HG02870 (cell line): ENCODE data around the gene PSMB4.
"Not testable (repeated sequence)": the region's sequence is repeated elsewhere in the genome, so short reads cannot be mapped to it uniquely, and the experiment has no call there.

ENCODE experiments used
- ATAC-seq: cut with Tn5 transposase; IDR thresholded peaks from one replicate; pipeline ENCODE4 v1.9.1; 2021; ENCODE audit warnings: mild to moderate bottlenecking, moderate library complexity; ENCODE audit not compliant: unreplicated experiment

PSMB4 gene

DNA sequence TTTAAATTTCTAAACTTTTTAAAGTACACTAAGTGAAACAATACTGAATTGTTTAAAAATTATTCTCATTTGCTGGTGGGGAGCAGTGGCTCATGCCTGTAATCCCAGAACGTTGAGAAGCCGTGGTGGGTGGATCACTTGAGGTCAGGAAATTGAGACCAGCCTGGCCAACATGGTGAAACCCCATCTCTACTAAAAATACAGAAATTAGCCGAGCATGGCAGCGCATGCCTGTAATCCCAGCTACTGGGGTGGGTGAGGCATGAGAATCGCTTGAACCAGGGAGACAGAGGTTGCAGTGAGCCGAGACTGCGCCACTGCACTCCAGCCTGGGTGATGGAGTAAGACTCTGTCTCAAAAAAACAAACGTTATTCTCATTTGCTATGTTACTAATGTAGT, 38.0 kb downstream of the PSMB4 start:
- not testable (repeated sequence) for ATAC-seq

DNA sequence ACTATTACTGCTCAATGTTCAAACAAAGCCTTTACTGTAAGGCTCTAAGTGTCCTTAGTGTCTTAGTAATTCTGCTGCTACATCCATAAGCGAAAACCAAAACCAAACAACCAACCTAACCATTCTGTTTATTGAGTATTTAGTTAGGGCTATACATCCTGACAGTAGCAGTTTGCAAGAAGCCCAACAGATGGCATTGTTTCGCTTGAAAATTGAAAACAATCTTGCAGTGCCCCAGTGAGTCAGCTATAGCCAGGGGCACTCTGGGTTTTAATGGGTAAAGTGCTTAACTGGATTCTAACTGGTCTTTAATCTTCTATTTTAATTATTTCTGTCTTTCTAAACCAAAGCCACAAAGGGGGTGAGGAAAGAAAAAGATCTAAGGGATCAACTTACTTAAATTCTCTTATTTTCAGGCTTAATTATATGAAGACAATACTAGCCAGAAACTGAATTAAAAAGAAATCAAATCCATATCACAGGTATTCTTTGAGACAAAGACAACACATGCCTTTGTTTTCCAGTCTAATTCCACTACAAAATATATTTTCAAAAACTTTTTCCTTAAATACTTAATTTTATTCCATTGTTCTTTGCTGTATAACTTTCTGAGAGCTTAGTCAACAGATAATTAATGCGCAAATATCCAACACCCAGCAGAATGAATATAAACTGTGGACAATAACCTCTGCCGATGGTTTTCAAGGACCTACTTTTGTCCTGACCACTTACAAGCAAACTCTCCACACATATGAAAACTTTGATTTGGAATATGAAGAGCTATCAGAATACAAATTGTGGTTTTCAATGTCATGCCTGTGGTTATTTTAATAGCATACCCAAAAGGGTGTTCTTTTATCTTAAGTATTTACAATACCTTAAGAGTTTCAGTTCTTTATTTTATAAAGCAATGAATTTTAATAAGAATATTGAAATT, 44.7 kb downstream of the PSMB4 start:
- peak; percentile 55 for ATAC-seq

GRCh38 chr1:151444783-151445177, 45.4 kb downstream of the PSMB4 start:
- ATAC-seq: no peak

DNA sequence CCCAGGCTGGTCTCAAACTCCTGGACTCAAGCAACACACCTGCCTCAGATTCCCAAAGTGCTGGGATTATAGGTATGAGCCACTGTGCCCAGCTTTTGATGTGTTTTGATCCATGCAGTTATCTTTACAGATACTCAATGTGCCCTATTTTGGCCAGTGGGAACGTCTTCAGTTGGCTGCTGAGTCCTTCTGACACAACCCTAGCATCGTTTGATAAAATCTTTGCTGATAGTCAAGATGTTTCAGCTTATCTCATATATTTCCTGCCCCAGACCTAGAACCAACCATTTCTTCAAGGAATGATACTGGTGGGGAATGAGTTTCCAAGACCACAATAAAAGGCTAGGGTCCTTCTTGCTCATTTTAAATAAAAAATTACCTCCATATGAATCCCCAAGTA, 48.3 kb downstream of the PSMB4 start:
- ATAC-seq: no peak
